ENCODE data around the gene TMEM17. TPM values are rescaled to one million over a fixed set of nuclear protein-coding genes. Genes with fewer than 3 reads are reported as not detected.

The TMEM17 gene
- polyA plus RNA-seq, 3 donors = 0.08 to 0.26 (median 0.10) TPM

- no peaks in the 10 kb centered on the region for H3K27me3 ChIP-seq (ENCODE audit: control insufficient read depth in 2 of 2, insufficient read depth in 2 of 2, low read length in 2 of 2)
- H3K4me1 ChIP-seq (ENCODE audit: control insufficient read depth in 1 of 2, insufficient read depth in 2 of 2, low read length in 2 of 2) = no peaks in the 10 kb centered on the region
- WGBS (ENCODE audit: insufficient coverage) = 88% methylated on average over 3 of the region's 4 CpGs
- Mint-ChIP-seq H3K27me3 (ENCODE audit: low read depth in 3 of 3) (no peaks in the 10 kb centered on the region), H3K9me3 (no peaks in the 10 kb centered on the region), H3K4me1 (no peaks in the 10 kb centered on the region), H3K27ac (no peak overlapping the region), H3K4me3 (no peak overlapping the region), H3K36me3 (no peaks in the 10 kb centered on the region)
- no peaks in the 10 kb centered on the region for H3K9me3 ChIP-seq (replicated peaks in 1 of 2; ENCODE audit: control insufficient read depth in 1 of 2, insufficient read depth in 1 of 2, low read length in 2 of 2)
- H2AFZ ChIP-seq (ENCODE audit: insufficient read depth, low read depth, low read length, poor library complexity, severe bottlenecking) = no peak overlapping the region
- no peaks in the 10 kb centered on the region for H4K20me1 ChIP-seq (ENCODE audit: insufficient read depth, low read length)
- no peak for TF ChIP-seq CTCF (IDR thresholded peaks at IDR 0.05)
- H3K4me3 ChIP-seq (replicated peaks in 1 of 3; ENCODE audit: low read depth in 2 of 3, low read length in 3 of 3) = no peak overlapping the region
- H3K79me2 ChIP-seq (ENCODE audit: insufficient read depth, low read length) = no peaks in the 10 kb centered on the region
- H3K27ac ChIP-seq (ENCODE audit: low read depth in 1 of 2, low read length in 2 of 2) = no peak overlapping the region
- no peak for DNase-seq
- intact Hi-C loops (cut with micrococcal nuclease) = no loop called here
- no peaks in the 10 kb centered on the region for H3K36me3 ChIP-seq (replicated peaks in 1 of 2; ENCODE audit: control insufficient read depth in 1 of 2, insufficient read depth in 2 of 2, low read length in 2 of 2)
- H3K9ac ChIP-seq (ENCODE audit: insufficient read depth, low read length, poor library complexity, severe bottlenecking) = no peak overlapping the region
- H3K4me2 ChIP-seq (replicated peaks; ENCODE audit: extremely low read depth, low read length, poor library complexity, severe bottlenecking) = no peak overlapping the region
Measured at GRCh38 chr2:62489162-62489561, 16.8 kb downstream of the TMEM17 start.

GRCh38 chr2:62486439-62486765 is 19.6 kb downstream of the TMEM17 start:
- intact Hi-C loops (cut with micrococcal nuclease) = no loop called here
- Histone ChIP-seq H3K9me3 (replicated peaks in 1 of 2; ENCODE audit: control insufficient read depth in 1 of 2, insufficient read depth in 1 of 2, low read length in 2 of 2) (no peaks in the 10 kb centered on the region), H2AFZ (ENCODE audit: insufficient read depth, low read depth, low read length, poor library complexity, severe bottlenecking) (no peak overlapping the region), H3K4me1 (ENCODE audit: control insufficient read depth in 1 of 2, insufficient read depth in 2 of 2, low read length in 2 of 2) (no peaks in the 10 kb centered on the region), H3K27ac (ENCODE audit: low read depth in 1 of 2, low read length in 2 of 2) (no peak overlapping the region), H3K27me3 (ENCODE audit: control insufficient read depth in 2 of 2, insufficient read depth in 2 of 2, low read length in 2 of 2) (no peaks in the 10 kb centered on the region), H3K36me3 (replicated peaks in 1 of 2; ENCODE audit: control insufficient read depth in 1 of 2, insufficient read depth in 2 of 2, low read length in 2 of 2) (no peaks in the 10 kb centered on the region), H3K4me3 (replicated peaks in 1 of 3; ENCODE audit: low read depth in 2 of 3, low read length in 3 of 3) (no peak overlapping the region), H3K79me2 (ENCODE audit: insufficient read depth, low read length) (no peaks in the 10 kb centered on the region), H3K9ac (ENCODE audit: insufficient read depth, low read length, poor library complexity, severe bottlenecking) (no peak overlapping the region), H4K20me1 (ENCODE audit: insufficient read depth, low read length) (no peaks in the 10 kb centered on the region), H3K4me2 (replicated peaks; ENCODE audit: extremely low read depth, low read length, poor library complexity, severe bottlenecking) (no peak overlapping the region)
- WGBS (ENCODE audit: insufficient coverage) = no CpG with 5 or more reads among the region's 1 CpG
- Mint-ChIP-seq H3K36me3 (no peaks in the 10 kb centered on the region), H3K27me3 (ENCODE audit: low read depth in 3 of 3) (no peaks in the 10 kb centered on the region), H3K9me3 (no peaks in the 10 kb centered on the region), H3K4me1 (no peaks in the 10 kb centered on the region), H3K27ac (no peak overlapping the region), H3K4me3 (no peak overlapping the region)
- no peak for DNase-seq
- TF ChIP-seq CTCF (IDR thresholded peaks at IDR 0.05) = no peak

All from CD14-positive monocyte (primary cell).